Central memory CD8-positive, alpha-beta T cell (primary cell): ENCODE measurements around the gene NHERF1.

Source experiments
- ATAC-seq: fragments of 150-1000 bp; cut with Tn5 transposase; replicated peaks from 2 replicates; pipeline ENCODE4 v1.10.0; 2022; ENCODE audit warnings: mild to moderate bottlenecking, moderate FRiP score, moderate number of reproducible peaks; ENCODE audit not compliant: poor library complexity, severe bottlenecking; ENCODE audit errors: extremely low read depth
- DNase-seq, 2 donors: peaks; one replicate each; pipeline ENCODE4 v3.0.0; 2021; ENCODE audit warnings: low spot score in 2 of 2
- H3K27ac Mint-ChIP-seq: one replicate; pipeline ENCODE4 v1.8.0; 2022; ENCODE audit warnings: low read depth, mild to moderate bottlenecking, moderate library complexity, mixed read lengths
- H3K27me3 Mint-ChIP-seq: one replicate; pipeline ENCODE4 v1.8.0; 2022; ENCODE audit warnings: mixed read lengths
- H3K36me3 Mint-ChIP-seq: one replicate; pipeline ENCODE4 v1.8.0; 2022; ENCODE audit warnings: mild to moderate bottlenecking, moderate library complexity, mixed read lengths; ENCODE audit not compliant: insufficient read depth
- H3K4me1 Mint-ChIP-seq: one replicate; pipeline ENCODE4 v1.8.0; 2022; ENCODE audit warnings: mixed read lengths
- H3K4me3 Mint-ChIP-seq: one replicate; pipeline ENCODE4 v1.8.0; 2022; ENCODE audit warnings: mild to moderate bottlenecking, moderate library complexity, mixed read lengths
- H3K9me3 Mint-ChIP-seq: one replicate; pipeline ENCODE4 v1.8.0; 2022; ENCODE audit warnings: mixed read lengths

The NHERF1 gene

DNA sequence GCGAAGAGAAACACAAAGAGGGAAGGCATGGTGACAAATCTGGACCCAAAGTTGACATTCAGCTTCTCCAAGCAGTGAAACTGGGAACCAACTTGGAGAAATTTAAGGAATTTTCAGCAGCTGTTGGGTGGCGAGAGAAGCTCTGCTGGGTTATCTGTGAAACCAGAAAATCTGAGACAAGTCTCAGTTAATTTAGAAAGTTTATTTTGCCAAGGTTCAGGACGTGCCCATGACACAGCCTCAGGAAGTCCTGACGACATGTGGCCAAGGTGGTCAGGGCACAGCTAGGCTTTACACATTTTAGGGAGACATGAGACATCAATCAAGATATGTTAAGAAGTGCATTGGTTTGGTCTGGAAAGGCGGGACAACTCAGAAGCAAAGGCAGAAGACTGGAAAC lies 24.5 kb upstream of the NHERF1 start:
- Mint-ChIP-seq H3K27me3 (no peaks in the 10 kb centered on the region), H3K27ac (no peak overlapping the region), H3K9me3 (no peaks in the 10 kb centered on the region), H3K4me1 (no peaks in the 10 kb centered on the region), H3K36me3 (peaks cover 1% of the 10 kb centered on the region), H3K4me3 (no peak overlapping the region)
- DNase-seq (no peak), ATAC-seq (no peak)

DNA sequence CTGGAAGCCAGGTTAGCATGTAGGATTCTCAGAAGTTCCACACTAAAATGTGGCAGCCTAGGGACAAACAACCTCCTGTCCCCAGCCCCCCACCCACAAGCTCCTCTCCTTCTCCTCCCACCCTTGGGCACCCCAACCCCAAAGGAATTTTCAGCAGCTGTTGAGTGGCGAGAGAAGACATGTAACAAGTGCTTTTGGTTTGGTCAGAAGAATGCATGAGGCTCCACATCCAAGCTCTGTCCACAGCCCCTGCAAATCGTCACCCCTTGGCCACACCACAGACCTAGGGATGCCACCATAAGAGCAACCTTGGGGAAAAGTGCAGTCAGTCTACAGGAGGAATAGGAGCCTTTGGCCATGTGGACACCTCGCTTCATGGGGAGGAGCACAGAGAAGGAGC lies 23.3 kb upstream of the NHERF1 start:
- Mint-ChIP-seq H3K4me1 (no peaks in the 10 kb centered on the region), H3K4me3 (no peak overlapping the region), H3K27me3 (no peaks in the 10 kb centered on the region), H3K9me3 (no peaks in the 10 kb centered on the region), H3K27ac (no peak overlapping the region), H3K36me3 (peaks cover 1% of the 10 kb centered on the region)
- ATAC-seq (no peak), DNase-seq (no peak)

DNA sequence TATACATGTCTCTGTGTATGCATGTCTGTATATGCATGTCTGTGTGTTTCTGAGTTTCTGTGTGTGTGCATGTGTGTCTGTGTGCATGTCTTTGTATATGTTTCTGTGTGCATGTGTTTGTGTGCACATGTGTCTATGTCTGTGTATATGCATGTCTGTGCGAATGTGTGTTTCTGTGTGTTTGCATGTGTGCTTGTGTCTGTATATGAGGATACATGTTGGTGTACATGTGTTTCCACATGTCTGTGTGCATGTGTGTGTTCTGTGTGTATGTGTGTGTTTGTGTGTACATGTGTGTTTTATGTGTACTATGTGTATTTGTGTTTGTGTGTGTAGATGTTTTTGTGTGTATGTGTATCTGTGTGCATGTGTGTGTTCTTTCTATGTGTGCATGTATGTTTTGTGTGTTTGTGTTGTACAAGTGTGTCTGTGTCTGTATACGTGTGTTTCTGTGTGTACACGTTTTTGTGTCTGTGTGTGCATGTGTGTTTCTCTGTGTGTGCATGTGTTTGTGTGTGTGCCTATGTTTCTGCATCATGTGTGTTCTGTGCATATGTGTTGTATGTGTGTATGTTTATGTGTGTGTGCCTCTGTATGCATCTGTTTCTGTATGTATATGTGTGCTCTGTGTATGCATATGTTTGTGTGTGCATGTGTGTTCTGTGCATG lies 20.3 kb upstream of the NHERF1 start:
- Mint-ChIP-seq H3K4me3 (no peak overlapping the region), H3K36me3 (peaks cover 3% of the 10 kb centered on the region), H3K4me1 (no peaks in the 10 kb centered on the region), H3K9me3 (no peaks in the 10 kb centered on the region), H3K27ac (no peak overlapping the region), H3K27me3 (no peaks in the 10 kb centered on the region)
- no peak for ATAC-seq
- no peak for DNase-seq

DNA sequence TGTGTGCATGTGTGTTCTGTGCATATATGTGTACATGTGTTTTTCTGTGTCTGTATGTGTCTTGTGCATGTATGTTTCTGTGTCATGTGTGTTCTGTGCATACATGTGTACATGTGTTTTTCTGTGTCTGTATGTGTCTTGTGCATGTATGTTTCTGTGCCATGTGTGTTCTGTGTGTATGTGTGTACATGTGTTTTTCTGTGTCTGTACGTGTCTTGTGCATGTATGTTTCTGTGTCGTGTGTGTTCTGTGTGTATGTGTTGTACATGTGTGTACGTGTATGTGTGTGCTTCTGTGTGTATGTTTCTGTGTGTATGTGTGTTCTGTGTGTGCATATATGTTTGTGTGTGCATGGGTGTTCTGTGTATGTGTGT lies 19.7 kb upstream of the NHERF1 start:
- Mint-ChIP-seq H3K27ac (no peak overlapping the region), H3K9me3 (no peaks in the 10 kb centered on the region), H3K4me1 (no peaks in the 10 kb centered on the region), H3K4me3 (no peak overlapping the region), H3K36me3 (peaks cover 3% of the 10 kb centered on the region), H3K27me3 (no peaks in the 10 kb centered on the region)
- no peak for DNase-seq
- ATAC-seq, result no peak

DNA sequence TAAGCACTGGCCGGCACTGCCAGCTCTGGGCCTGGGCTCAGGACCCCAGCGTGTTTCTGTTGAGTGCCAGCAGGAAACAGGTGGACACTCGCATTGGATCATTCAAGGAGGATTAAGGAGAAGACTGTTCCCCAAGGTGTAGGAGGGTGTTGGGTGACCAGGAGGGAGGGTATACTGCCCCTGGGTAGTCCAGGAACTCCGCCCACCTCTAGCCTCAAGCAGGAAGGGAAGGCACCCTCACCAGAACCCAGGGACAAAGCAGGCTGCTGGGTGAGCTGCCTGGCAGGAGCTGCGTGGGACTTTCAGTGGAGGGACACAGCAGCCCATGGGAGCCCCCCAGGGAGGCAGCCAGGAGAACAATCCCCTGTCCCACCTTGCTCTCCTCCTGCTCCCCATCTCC lies 19.1 kb upstream of the NHERF1 start:
- DNase-seq (no peak), ATAC-seq (no peak)
- Mint-ChIP-seq H3K36me3 (peaks cover 2% of the 10 kb centered on the region), H3K9me3 (no peaks in the 10 kb centered on the region), H3K4me3 (no peak overlapping the region), H3K27ac (no peak overlapping the region), H3K27me3 (no peaks in the 10 kb centered on the region), H3K4me1 (no peaks in the 10 kb centered on the region)

DNA sequence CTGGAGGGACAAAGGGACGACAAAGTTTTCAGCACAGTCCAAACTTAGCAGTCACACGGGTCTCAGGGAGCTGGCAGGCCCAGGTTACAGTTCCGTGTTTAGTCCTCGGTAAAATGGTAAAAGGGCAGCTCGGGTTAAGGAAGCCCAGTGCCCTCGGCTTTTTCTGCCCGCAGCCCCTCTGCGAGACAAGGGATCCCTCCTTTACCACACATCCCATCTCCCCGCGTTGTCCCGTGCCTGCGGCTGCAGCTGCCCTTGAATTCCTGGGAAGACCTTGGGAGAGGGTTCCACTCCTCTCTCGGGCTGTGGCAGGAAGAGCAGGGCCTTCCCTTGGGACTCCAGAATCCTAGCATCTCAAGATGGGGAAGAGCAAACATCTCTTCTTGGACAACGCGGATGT lies 18.6 kb upstream of the NHERF1 start:
- no peaks in the 10 kb centered on the region for H3K4me1 Mint-ChIP-seq
- no peak overlapping the region for H3K27ac Mint-ChIP-seq
- H3K4me3 Mint-ChIP-seq, result no peak overlapping the region
- DNase-seq (no peak), ATAC-seq (no peak)
- peaks cover 4% of the 10 kb centered on the region for H3K36me3 Mint-ChIP-seq
- no peaks in the 10 kb centered on the region for H3K27me3 Mint-ChIP-seq
- no peaks in the 10 kb centered on the region for H3K9me3 Mint-ChIP-seq

DNA sequence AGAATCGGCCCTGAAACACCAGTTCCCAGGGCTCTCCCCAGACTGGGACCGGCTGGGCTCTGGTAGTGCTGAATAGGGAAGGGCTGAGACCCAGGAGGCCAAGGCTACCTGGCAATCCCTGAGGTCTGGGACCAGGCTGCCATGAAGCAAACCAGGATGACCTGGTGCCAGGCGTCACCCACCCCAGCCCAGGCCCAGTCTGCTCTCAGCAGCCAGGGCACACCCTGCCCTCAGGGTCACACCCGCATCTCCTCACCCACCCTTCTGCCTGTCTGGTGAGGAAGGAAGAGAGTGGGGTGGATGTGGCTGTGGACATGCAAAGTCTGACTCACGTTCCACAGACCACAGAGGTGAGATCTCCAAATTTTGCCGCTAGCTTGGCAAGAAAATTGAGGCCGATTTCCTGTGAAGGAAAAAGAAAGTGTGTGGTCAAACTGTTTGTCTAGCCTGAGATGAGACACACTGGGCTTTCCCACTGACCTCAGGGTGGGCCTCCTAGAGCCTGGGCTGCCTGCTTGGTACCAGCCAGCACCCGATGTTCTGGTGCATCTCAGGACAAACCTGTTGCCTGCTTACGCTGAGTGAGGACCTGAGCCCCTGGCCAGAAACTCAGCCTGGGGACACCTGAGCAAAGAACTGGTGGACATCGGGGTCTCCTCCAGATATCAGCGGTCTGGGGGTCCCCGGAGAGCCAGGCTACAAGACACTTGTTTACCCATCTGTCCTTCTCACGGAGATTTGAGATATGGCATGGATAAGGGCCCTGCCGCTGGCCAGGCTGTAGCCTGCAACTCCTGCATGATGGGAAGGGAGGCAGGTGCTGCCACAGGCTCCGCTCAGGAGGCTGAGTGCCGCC lies 17.7 kb upstream of the NHERF1 start:
- H3K27ac Mint-ChIP-seq, result no peak overlapping the region
- peaks cover 4% of the 10 kb centered on the region for H3K36me3 Mint-ChIP-seq
- H3K4me1 Mint-ChIP-seq, result no peaks in the 10 kb centered on the region
- no peaks in the 10 kb centered on the region for H3K27me3 Mint-ChIP-seq
- peak overlapping the region; percentile 27 for H3K4me3 Mint-ChIP-seq
- ATAC-seq (peak; percentile 97), DNase-seq (peak; percentile 54 to 80)
- no peaks in the 10 kb centered on the region for H3K9me3 Mint-ChIP-seq

DNA sequence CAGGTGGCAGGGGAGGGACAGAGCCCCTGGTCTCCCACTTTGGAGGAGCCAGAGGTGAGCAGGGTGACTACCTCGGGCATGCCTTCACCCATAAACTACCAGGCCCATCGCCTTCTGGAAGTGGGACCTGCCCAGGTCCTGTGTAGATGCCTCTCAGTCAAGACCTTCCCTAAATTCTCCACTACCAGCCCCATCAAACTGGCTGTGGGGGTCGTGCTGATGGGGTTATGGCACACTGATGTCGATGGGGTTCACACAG lies 17.2 kb upstream of the NHERF1 start:
- Mint-ChIP-seq H3K4me1 (peaks cover 3% of the 10 kb centered on the region), H3K9me3 (no peaks in the 10 kb centered on the region), H3K4me3 (no peak overlapping the region), H3K27ac (no peak overlapping the region), H3K36me3 (peaks cover 4% of the 10 kb centered on the region), H3K27me3 (no peaks in the 10 kb centered on the region)
- DNase-seq (no peak), ATAC-seq (no peak)

DNA sequence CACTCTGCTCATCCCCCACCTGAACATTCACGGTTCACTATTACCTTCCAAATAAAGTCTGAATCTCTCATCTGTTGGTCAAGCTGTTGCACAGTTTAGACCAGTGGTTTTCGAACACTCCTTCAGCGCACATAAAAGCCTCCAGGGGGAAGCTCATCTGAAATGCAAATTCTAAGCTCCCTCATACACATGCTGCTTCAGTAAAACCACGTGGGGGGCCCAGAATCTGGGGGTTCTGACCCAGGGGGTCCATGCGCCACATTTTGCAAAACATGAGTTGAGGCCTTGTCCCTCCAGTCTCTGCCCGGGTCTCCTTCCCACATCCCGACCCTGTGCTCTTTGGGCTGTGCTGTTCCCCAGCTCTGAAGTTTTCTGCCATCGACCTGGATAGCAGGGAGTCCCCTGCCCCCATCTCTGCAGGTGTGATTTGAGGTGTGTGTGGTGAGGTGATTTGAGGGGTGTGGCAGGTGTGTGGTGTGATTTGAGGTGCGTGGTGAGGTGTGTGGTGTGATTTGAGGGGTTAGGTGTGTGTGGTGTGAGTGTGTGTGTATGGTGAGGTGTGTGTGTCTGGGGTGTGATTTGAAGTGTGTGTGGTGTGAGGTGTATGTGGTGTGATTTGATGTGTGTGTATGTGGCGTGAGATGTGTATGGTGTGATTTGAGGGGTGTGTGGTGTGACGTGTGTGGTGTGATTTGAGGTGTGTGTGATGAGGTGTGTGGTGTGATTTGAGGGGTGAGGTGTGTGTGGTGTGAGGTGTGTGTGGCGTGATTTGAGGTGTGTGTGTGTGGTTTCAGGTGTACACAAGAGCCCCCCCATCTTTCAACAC lies 16.2 kb upstream of the NHERF1 start:
- no peaks in the 10 kb centered on the region for H3K9me3 Mint-ChIP-seq
- H3K27ac Mint-ChIP-seq, result no peak overlapping the region

DNA sequence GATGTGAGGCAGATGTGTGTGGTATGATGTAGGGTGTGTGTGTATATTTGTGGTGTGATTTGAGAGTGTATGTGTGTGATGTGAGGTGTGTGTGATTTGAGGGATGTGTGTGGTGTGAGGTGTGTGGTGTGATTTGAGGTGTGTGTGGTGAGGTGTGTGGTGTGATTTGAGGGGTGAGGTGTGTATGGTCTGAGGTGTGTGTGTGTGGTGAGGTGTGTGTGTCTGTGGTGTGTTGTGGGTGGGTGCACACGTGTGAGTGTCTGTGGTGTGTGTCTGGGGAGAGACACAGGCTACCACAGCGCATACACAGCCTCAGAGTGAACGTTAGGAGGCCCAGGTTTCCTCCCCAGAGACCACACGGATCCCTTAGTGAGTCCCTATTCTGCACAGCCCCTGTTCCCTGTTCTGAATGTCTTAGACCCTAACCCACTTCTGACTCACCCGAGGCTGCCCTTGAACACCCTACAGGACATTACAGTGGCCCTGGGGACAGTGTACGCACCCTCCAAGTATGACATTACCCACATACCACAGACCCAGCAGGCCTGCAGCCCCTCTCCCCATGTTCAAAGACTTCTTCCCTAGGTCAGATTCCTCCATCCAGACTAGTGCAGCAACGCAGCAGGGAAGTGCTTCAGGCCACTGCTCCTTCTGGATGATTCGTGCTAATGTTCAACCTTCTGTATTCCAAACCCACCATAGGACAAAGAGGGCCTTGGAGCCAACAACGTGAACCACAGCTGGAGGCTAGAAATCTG lies 14.9 kb upstream of the NHERF1 start:
- Mint-ChIP-seq H3K4me1 (peaks cover 12% of the 10 kb centered on the region), H3K4me3 (no peak overlapping the region), H3K27me3 (no peaks in the 10 kb centered on the region), H3K9me3 (no peaks in the 10 kb centered on the region), H3K27ac (no peak overlapping the region), H3K36me3 (peaks cover 8% of the 10 kb centered on the region)
- DNase-seq (no peak), ATAC-seq (no peak)

More for the DNA sequence above, 16.2 kb upstream of the NHERF1 start:
- DNase-seq (no peak), ATAC-seq (no peak)
- H3K4me1 Mint-ChIP-seq, result peaks cover 6% of the 10 kb centered on the region
- H3K36me3 Mint-ChIP-seq, result peaks cover 4% of the 10 kb centered on the region
- H3K27me3 Mint-ChIP-seq, result no peaks in the 10 kb centered on the region
- no peak overlapping the region for H3K4me3 Mint-ChIP-seq

DNA sequence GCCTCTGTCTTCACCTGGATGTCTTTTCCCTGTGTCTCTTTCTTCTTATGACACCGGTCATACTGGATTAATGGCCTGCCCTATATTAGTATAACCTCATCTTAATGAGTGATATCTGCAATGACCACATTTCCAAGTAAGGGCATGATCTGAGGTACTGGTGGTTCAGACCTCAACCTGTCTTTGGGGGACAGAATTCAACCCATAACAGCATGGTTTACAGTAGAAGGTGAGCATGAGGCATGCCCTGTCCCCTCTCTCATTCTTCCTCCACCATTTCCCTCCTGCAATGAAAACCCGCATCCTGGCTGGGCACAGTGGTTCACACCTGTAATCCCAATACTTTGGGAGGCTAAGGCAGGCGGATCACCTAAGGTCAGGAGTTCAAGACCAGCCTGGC lies 14.2 kb upstream of the NHERF1 start:
- no peaks in the 10 kb centered on the region for H3K27me3 Mint-ChIP-seq
- DNase-seq (no peak), ATAC-seq (no peak)
- peaks cover 11% of the 10 kb centered on the region for H3K36me3 Mint-ChIP-seq
- no peak overlapping the region for H3K4me3 Mint-ChIP-seq
- H3K9me3 Mint-ChIP-seq, result no peaks in the 10 kb centered on the region
- peaks cover 19% of the 10 kb centered on the region for H3K4me1 Mint-ChIP-seq
- H3K27ac Mint-ChIP-seq, result no peak overlapping the region

DNA sequence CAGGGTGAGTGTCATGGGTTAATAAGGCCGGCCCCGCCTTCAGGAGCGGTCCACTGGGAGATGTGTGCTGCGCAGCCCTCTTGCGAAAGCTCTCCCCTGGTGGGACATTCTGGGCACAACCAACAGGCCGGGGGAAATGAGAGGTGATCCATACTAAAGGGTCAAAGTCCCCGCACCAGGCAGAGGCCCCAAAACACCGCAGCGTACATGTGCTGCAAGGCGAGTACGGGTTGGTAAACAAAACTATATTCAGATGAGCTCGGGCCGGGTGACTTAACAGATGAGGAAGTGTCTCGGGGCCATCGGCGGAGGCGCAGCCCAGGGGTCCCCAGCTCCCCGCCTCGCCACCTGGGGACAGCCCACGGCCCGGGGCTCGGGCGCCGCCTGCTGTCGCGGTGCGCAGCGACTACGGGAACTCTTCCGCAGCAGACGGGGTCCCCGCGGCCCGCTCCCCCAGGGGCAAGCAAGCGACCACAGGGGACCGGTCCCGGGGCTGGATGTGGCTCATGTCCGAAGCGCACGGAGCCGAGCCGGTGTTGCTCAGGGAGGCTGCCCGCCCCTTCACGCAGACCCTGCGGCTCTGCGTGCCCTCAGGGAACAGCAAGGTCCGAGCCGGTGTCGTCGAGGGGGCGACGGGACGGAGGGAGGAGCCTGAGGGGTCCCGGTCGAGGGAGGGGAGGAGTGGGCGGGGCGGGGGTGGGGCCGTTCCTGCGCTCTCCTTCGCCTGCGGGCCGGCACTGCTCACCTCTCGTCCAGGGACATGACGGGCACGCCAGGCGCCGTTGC lies 11.7 kb upstream of the NHERF1 start, which contains the start of gene RAB37:
Gene RAB37, plus strand, starts transcription at position 744 of the 786 bp plus-strand sequence. Its CDS starts 17 bp downstream, at position 761.
- peaks cover 40% of the 10 kb centered on the region for H3K4me1 Mint-ChIP-seq
- ATAC-seq (peak; percentile 15), DNase-seq (peak in 1 of 2 donors; percentile 42)
- H3K9me3 Mint-ChIP-seq, result no peaks in the 10 kb centered on the region
- H3K36me3 Mint-ChIP-seq, result peaks cover 10% of the 10 kb centered on the region
- H3K4me3 Mint-ChIP-seq, result peak within 1 kb of the TSS; percentile 85
- peak within 1 kb of the TSS; percentile 93 for H3K27ac Mint-ChIP-seq
- H3K27me3 Mint-ChIP-seq, result no peaks in the 10 kb centered on the region
